Measurements from ENCODE around the gene SLC29A3.

DNA sequence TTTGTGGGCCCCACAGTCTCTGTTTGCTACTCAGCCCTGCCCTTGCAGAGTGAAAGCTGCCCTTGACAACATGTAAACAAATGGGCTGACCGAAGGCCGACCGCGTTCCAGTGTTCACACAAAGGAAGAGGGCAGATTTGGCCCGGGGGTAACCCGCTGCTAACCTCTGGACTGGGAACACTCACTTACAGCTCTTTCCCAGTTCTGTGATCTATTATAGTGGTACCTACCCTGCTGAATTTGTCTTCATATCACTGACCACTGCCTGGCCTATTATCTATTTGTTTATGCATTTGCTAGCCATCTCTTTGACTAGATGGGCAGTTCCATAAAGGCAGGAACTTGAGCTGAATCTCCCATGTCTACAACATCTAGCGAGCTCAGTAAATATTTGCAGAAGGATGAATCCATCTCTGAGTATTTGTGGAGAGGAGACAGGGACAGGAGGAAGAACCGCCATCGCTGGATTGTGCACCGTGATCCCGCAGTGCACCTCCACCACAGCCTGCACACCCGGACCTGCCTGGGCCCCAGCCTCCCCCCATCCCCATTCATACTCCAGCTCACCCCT is 15.2 kb downstream of the SLC29A3 start:
- TF ChIP-seq, protein P1, sequence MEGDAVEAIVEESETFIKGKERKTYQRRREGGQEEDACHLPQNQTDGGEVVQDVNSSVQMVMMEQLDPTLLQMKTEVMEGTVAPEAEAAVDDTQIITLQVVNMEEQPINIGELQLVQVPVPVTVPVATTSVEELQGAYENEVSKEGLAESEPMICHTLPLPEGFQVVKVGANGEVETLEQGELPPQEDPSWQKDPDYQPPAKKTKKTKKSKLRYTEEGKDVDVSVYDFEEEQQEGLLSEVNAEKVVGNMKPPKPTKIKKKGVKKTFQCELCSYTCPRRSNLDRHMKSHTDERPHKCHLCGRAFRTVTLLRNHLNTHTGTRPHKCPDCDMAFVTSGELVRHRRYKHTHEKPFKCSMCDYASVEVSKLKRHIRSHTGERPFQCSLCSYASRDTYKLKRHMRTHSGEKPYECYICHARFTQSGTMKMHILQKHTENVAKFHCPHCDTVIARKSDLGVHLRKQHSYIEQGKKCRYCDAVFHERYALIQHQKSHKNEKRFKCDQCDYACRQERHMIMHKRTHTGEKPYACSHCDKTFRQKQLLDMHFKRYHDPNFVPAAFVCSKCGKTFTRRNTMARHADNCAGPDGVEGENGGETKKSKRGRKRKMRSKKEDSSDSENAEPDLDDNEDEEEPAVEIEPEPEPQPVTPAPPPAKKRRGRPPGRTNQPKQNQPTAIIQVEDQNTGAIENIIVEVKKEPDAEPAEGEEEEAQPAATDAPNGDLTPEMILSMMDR (IDR thresholded peaks at IDR 0.05): no peak
- TF ChIP-seq POLR2A (IDR thresholded peaks at IDR 0.05) (no peak), POLR2AphosphoS5 (IDR thresholded peaks at IDR 0.05) (no peak)
